ENCODE measurements around the gene HCN3.
A peak's percentile ranks its signal among the peaks of the same experiment; 100 is the strongest.

The HCN3 gene

DNA sequence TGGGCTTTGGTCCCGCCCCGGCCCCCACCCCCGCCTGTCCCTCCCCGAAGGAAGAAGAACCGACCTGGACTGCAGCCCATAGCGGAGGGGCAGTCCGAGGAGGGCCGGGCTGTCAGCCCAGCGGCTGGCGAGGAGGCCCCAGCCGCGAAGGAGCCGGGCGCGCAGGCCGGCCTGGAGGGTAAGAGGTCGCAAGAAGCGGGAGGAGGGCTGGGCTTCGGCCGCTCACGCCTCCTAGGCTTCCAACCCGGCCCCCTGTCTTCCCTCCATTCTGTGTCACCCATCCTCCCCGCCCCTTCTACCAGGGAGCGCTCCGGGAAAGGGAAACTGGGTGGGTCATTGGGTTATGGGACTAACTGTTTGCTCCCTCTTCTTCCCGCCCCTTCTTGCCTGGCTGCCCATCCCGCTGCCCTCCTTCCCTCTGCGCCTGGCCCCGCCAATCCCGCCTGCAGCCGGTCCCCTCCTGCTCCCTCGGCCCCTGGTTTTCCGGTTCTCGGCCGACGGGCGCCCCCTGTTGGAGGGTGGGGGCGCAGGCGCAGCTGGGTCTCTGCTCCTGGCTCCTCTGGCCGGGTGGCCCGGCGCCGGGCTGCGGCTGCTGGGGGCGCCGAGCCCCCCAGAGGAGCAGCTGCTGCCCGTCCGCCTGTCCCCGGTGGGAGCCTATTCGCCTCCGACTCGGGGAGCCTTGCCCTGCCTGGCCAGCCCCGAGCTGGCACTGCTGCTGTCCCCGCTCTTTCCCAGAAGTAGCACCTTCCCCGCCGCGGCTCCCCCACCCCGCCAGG is 45.9 kb downstream of the HCN3 start:
- Histone ChIP-seq H3K27me3 (ENCODE audit: insufficient read depth, poor library complexity, severe bottlenecking) (no peaks in the 10 kb centered on the region), H3K27ac (replicated peaks) (peak overlapping the region; percentile 87)
- DNase-seq (ENCODE audit: low read depth in 1 of 2, low spot score in 1 of 2): peak; percentile 64 to 80

DNA sequence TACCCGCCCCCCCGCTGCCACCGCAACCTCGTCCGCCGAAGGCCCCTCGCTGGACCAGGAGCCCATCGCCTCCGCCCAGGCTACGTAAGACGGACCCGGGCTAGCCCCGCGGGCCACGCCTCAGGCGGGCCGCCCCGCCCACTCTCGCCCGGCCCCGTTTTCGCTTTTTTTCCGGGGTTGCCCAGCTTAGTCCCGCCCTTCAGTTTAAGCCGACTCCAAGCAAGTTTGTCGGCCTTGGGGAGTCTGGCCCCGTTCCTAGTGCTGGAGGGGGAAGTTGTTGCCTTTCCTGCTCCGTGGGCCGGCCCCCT is 46.4 kb downstream of the HCN3 start:
- peak; percentile 71 to 88 for DNase-seq (ENCODE audit: low read depth in 1 of 2, low spot score in 1 of 2)
- TF ChIP-seq POLR2AphosphoS5 (IDR thresholded peaks at IDR 0.05; ENCODE audit: low read depth) (no peak), GABPA (IDR thresholded peaks at IDR 0.05; ENCODE audit: low read depth) (no peak)
- TF ChIP-seq, protein P1, sequence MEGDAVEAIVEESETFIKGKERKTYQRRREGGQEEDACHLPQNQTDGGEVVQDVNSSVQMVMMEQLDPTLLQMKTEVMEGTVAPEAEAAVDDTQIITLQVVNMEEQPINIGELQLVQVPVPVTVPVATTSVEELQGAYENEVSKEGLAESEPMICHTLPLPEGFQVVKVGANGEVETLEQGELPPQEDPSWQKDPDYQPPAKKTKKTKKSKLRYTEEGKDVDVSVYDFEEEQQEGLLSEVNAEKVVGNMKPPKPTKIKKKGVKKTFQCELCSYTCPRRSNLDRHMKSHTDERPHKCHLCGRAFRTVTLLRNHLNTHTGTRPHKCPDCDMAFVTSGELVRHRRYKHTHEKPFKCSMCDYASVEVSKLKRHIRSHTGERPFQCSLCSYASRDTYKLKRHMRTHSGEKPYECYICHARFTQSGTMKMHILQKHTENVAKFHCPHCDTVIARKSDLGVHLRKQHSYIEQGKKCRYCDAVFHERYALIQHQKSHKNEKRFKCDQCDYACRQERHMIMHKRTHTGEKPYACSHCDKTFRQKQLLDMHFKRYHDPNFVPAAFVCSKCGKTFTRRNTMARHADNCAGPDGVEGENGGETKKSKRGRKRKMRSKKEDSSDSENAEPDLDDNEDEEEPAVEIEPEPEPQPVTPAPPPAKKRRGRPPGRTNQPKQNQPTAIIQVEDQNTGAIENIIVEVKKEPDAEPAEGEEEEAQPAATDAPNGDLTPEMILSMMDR (IDR thresholded peaks at IDR 0.05; ENCODE audit: insufficient read depth, low read length): no peak
- H3K27ac ChIP-seq (replicated peaks): peak overlapping the region; percentile 87
- H3K4me3 ChIP-seq (replicated peaks; ENCODE audit: insufficient read depth, low read length): peak overlapping the region; percentile 94
- H3K27me3 ChIP-seq (ENCODE audit: insufficient read depth, poor library complexity, severe bottlenecking): no peaks in the 10 kb centered on the region

More for the DNA sequence above, 45.9 kb downstream of the HCN3 start:
- no peak for TF ChIP-seq SPI1 (IDR thresholded peaks at IDR 0.05; ENCODE audit: borderline replicate concordance, low read depth)
- TF ChIP-seq, protein P1 (IDR thresholded peaks at IDR 0.05; ENCODE audit: insufficient read depth, low read length): peak; percentile 54
- H3K4me3 ChIP-seq (replicated peaks; ENCODE audit: insufficient read depth, low read length): peak overlapping the region; percentile 94

DNA sequence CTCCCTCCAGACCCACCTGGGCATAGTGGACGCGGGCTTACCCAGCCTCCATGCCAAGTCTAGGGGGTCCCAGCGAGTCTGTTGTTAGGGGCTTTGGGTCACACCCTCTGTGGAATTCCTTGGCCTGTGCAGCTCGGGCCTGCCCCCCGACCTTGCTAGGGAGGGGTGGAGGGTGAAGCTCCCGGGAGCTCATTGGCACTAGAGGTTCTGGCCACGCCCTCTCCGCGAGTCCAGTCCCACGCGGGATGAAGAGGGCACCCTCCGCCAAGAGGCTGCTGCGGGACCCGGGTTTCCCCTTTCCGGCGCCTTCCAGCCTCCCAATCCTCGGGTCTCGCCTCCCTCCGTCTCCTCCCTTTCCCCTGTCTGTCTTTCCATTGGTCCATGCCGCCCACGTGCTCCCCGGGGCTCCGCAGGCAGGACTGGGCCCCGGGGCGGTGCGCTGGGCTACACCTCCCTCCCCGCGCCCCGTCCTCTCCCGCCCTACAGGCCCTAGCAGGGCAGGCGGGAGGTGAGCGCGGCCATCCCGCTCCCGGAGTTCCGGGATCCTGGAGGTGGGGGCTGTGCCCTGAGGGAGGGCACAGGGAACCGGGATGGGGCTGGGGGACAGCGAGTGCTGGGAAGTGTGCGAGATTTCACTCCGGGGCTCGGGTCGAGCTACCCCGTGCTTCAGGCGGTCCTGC is 46.9 kb downstream of the HCN3 start:
- peak; percentile 60; the same call in 1 of the 2 replicates for TF ChIP-seq SPI1 (IDR thresholded peaks at IDR 0.05; ENCODE audit: borderline replicate concordance, low read depth)
- no peak for TF ChIP-seq GABPA (IDR thresholded peaks at IDR 0.05; ENCODE audit: low read depth)
- peak; percentile 49 for TF ChIP-seq POLR2AphosphoS5 (IDR thresholded peaks at IDR 0.05; ENCODE audit: low read depth)
- H3K27ac ChIP-seq (replicated peaks): peak overlapping the region; percentile 87

DNA sequence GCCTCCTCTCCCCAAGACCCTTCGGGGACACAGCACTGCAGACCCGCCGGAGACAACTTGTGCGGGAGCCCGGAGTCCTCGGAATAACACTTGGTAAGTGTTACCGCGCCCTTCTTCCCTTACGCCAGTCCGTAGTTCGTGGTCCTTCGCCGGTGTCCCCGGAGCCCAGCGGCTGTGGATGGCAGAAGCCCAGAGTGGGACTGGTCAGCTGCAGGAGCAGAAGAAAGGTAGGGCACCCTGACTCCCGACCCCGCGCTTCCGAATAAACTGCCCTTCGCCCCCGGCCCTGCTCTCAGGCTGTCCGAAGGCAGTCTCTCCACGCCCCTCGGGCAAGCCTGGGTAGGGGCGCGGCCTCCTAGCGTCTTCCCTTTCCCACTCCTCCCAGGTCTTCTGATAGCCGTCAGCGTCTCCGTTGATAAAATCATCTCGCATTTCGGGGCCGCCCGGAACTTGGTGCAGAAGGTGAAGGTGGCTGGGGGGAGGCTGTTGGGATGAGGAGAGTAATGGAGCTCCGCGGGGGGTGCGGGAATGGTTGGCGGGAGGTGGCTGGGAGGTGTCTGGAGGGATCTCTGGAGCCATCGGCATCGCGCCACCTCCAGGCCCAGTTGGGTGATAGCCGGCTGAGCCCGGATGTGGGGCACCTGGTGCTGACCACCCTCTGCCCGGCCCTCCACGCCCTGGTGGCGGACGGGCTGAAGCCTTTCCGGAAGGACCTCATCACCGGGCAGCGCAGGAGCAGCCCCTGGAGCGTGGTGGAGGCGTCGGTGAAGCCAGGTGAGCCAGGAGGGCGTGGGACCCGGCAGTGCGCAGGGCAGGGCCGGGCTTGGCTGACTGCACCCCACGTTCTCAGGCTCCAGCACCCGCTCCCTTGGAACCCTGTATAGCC is 47.7 kb downstream of the HCN3 start:
- H3K27me3 ChIP-seq (ENCODE audit: insufficient read depth, poor library complexity, severe bottlenecking): no peaks in the 10 kb centered on the region
- peak in 1 of 2 experiments; percentile 39 for DNase-seq (ENCODE audit: low read depth in 1 of 2, low spot score in 1 of 2)
- peak overlapping the region; percentile 94 for H3K4me3 ChIP-seq (replicated peaks; ENCODE audit: insufficient read depth, low read length)
- TF ChIP-seq GABPA (IDR thresholded peaks at IDR 0.05; ENCODE audit: low read depth) (no peak), POLR2AphosphoS5 (IDR thresholded peaks at IDR 0.05; ENCODE audit: low read depth) (no peak), SPI1 (IDR thresholded peaks at IDR 0.05; ENCODE audit: borderline replicate concordance, low read depth) (no peak)
- TF ChIP-seq, protein P1 (IDR thresholded peaks at IDR 0.05; ENCODE audit: insufficient read depth, low read length): peak; percentile 22
- TF ChIP-seq, protein P2, sequence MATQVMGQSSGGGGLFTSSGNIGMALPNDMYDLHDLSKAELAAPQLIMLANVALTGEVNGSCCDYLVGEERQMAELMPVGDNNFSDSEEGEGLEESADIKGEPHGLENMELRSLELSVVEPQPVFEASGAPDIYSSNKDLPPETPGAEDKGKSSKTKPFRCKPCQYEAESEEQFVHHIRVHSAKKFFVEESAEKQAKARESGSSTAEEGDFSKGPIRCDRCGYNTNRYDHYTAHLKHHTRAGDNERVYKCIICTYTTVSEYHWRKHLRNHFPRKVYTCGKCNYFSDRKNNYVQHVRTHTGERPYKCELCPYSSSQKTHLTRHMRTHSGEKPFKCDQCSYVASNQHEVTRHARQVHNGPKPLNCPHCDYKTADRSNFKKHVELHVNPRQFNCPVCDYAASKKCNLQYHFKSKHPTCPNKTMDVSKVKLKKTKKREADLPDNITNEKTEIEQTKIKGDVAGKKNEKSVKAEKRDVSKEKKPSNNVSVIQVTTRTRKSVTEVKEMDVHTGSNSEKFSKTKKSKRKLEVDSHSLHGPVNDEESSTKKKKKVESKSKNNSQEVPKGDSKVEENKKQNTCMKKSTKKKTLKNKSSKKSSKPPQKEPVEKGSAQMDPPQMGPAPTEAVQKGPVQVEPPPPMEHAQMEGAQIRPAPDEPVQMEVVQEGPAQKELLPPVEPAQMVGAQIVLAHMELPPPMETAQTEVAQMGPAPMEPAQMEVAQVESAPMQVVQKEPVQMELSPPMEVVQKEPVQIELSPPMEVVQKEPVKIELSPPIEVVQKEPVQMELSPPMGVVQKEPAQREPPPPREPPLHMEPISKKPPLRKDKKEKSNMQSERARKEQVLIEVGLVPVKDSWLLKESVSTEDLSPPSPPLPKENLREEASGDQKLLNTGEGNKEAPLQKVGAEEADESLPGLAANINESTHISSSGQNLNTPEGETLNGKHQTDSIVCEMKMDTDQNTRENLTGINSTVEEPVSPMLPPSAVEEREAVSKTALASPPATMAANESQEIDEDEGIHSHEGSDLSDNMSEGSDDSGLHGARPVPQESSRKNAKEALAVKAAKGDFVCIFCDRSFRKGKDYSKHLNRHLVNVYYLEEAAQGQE (IDR thresholded peaks at IDR 0.05; ENCODE audit: insufficient replicate concordance, low read depth): no peak
- H3K27ac ChIP-seq (replicated peaks): peak overlapping the region; percentile 87

More for the DNA sequence above, 46.9 kb downstream of the HCN3 start:
- peak overlapping the region; percentile 94 for H3K4me3 ChIP-seq (replicated peaks; ENCODE audit: insufficient read depth, low read length)
- DNase-seq (ENCODE audit: low read depth in 1 of 2, low spot score in 1 of 2): peak; percentile 97 to 98
- no peaks in the 10 kb centered on the region for H3K27me3 ChIP-seq (ENCODE audit: insufficient read depth, poor library complexity, severe bottlenecking)
